ENCODE results near the gene TRPT1. TPM values are rescaled to one million over a fixed set of nuclear protein-coding genes. Genes with fewer than 3 reads are reported as not detected.

TRPT1 gene
- total RNA-seq, 4 donors from 2014 or later = 80.9 to 231 (median 139) TPM

- Histone ChIP-seq H3K4me3 (no peak overlapping the region), H3K27me3 (no peaks in the 10 kb centered on the region), H3K4me1 (no peaks in the 10 kb centered on the region), H3K36me3 (peaks cover 0 to 41% of the 10 kb centered on the region in 2 donors), H3K27ac (no peak overlapping the region), H3K9me3 (no peaks in the 10 kb centered on the region)
- no peak for ATAC-seq
- TF ChIP-seq POLR2A (IDR thresholded peaks at IDR 0.05) (no peak), CTCF (IDR thresholded peaks at IDR 0.05 in 4 of 5, conservative IDR thresholded peaks at IDR 0.05 in 1 of 5) (no peak)
- DNase-seq = no peak
- intact Hi-C loops (cut with DNase I; ENCODE audit: low total_unique reads) = no loop called here
- in situ Hi-C loops (cut with MboI; ENCODE audit: low sequenced_read_pairs in 4 of 4) = no loop called here
These were observed 36.5 kb upstream of the TRPT1 start for GRCh38 chr11:64262271-64263002.

- Histone ChIP-seq H3K27ac (no peak overlapping the region), H3K4me1 (no peaks in the 10 kb centered on the region), H3K36me3 (peaks cover 0 to 42% of the 10 kb centered on the region in 2 donors), H3K27me3 (no peaks in the 10 kb centered on the region), H3K4me3 (no peak overlapping the region), H3K9me3 (no peaks in the 10 kb centered on the region)
- ATAC-seq (no peak), DNase-seq (no peak)
- intact Hi-C loops (cut with DNase I; ENCODE audit: low total_unique reads) = no loop called here
- in situ Hi-C loops (cut with MboI; ENCODE audit: low sequenced_read_pairs in 4 of 4) = no loop called here
- TF ChIP-seq CTCF (IDR thresholded peaks at IDR 0.05 in 4 of 5, conservative IDR thresholded peaks at IDR 0.05 in 1 of 5) (no peak), POLR2A (IDR thresholded peaks at IDR 0.05) (no peak)
These were observed 35.6 kb upstream of the TRPT1 start for GRCh38 chr11:64261556-64262080.

GRCh38 chr11:64260147-64260708, 34.2 kb upstream of the TRPT1 start:
- H3K27ac ChIP-seq = no peak overlapping the region
- no peak for TF ChIP-seq POLR2A (IDR thresholded peaks at IDR 0.05)
- TF ChIP-seq CTCF (IDR thresholded peaks at IDR 0.05 in 4 of 5, conservative IDR thresholded peaks at IDR 0.05 in 1 of 5) = no peak
- no peaks in the 10 kb centered on the region for H3K27me3 ChIP-seq
- in situ Hi-C loops (cut with MboI; ENCODE audit: low sequenced_read_pairs in 4 of 4) = no loop called here
- H3K36me3 ChIP-seq = peaks cover 0 to 43% of the 10 kb centered on the region in 2 donors
- DNase-seq (no peak), ATAC-seq (no peak)
- no peak overlapping the region for H3K4me3 ChIP-seq
- H3K4me1 ChIP-seq = no peaks in the 10 kb centered on the region
- no peaks in the 10 kb centered on the region for H3K9me3 ChIP-seq
- intact Hi-C loops (cut with DNase I; ENCODE audit: low total_unique reads) = no loop called here

GRCh38 chr11:64259533-64260067, 33.6 kb upstream of the TRPT1 start:
- Histone ChIP-seq H3K27me3 (no peaks in the 10 kb centered on the region), H3K27ac (no peak overlapping the region), H3K4me1 (no peaks in the 10 kb centered on the region), H3K9me3 (no peaks in the 10 kb centered on the region), H3K36me3 (peaks cover 0 to 44% of the 10 kb centered on the region in 2 donors), H3K4me3 (no peak overlapping the region)
- intact Hi-C loops (cut with DNase I; ENCODE audit: low total_unique reads) (no loop called here), in situ Hi-C loops (cut with MboI; ENCODE audit: low sequenced_read_pairs in 4 of 4) (no loop called here)
- DNase-seq (no peak), ATAC-seq (no peak)
- TF ChIP-seq CTCF (IDR thresholded peaks at IDR 0.05 in 4 of 5, conservative IDR thresholded peaks at IDR 0.05 in 1 of 5) (no peak), POLR2A (IDR thresholded peaks at IDR 0.05) (no peak)

Measured in gastrocnemius medialis (tissue), 4 donors.